ENCODE data around the gene RABL6. TPM values are rescaled to one million over a fixed set of nuclear protein-coding genes. Genes with fewer than 3 reads are reported as not detected.
"Not testable (repeated sequence)": the region's sequence is repeated elsewhere in the genome, so short reads cannot be mapped to it uniquely, and the experiment has no call there.

The RABL6 gene
- polyA plus RNA-seq, 1 donor = 97.3 TPM

- no CpG with 5 or more reads among the region's 22 CpGs for WGBS (ENCODE audit: insufficient coverage, low lambda C conversion rate)
- H3K27me3 ChIP-seq (ENCODE audit: control insufficient read depth, insufficient read depth, low read length) = no peaks in the 10 kb centered on the region
- H3K27ac ChIP-seq (ENCODE audit: low read length) = peak overlapping the region; percentile 94
- H3K9me3 ChIP-seq (ENCODE audit: control insufficient read depth, low read depth, low read length) = peaks cover 14% of the 10 kb centered on the region
- DNase-seq = peak in 1 of 2 donors; percentile 33
- H3K4me3 ChIP-seq (ENCODE audit: low read length) = no peak overlapping the region
- H3K4me1 ChIP-seq (ENCODE audit: control insufficient read depth, insufficient read depth, low read length) = peaks cover 51% of the 10 kb centered on the region
- H3K36me3 ChIP-seq (ENCODE audit: control insufficient read depth, insufficient read depth, low read length) = peaks cover 77% of the 10 kb centered on the region
Observed at GRCh38 chr9:136860933-136861873, 53.5 kb downstream of the RABL6 start.

- Histone ChIP-seq H3K4me1 (ENCODE audit: control insufficient read depth, insufficient read depth, low read length) (peaks cover 44% of the 10 kb centered on the region), H3K27me3 (ENCODE audit: control insufficient read depth, insufficient read depth, low read length) (no peaks in the 10 kb centered on the region), H3K36me3 (ENCODE audit: control insufficient read depth, insufficient read depth, low read length) (peaks cover 69% of the 10 kb centered on the region), H3K27ac (ENCODE audit: low read length) (peak overlapping the region; percentile 18), H3K9me3 (ENCODE audit: control insufficient read depth, low read depth, low read length) (peaks cover 16% of the 10 kb centered on the region), H3K4me3 (ENCODE audit: low read length) (no peak overlapping the region)
- DNase-seq = peak in 1 of 2 donors; percentile 40
- WGBS (ENCODE audit: insufficient coverage, low lambda C conversion rate) = 90% methylated on average over 2 of the region's 26 CpGs
Observed at GRCh38 chr9:136861874-136862457, 54.2 kb downstream of the RABL6 start.

GRCh38 chr9:136862849-136863622 lies 55.3 kb downstream of the RABL6 start:
- Histone ChIP-seq H3K27ac (ENCODE audit: low read length) (peak overlapping the region; percentile 12), H3K4me1 (ENCODE audit: control insufficient read depth, insufficient read depth, low read length) (peaks cover 36% of the 10 kb centered on the region), H3K4me3 (ENCODE audit: low read length) (no peak overlapping the region), H3K9me3 (ENCODE audit: control insufficient read depth, low read depth, low read length) (peaks cover 13% of the 10 kb centered on the region), H3K36me3 (ENCODE audit: control insufficient read depth, insufficient read depth, low read length) (peaks cover 60% of the 10 kb centered on the region), H3K27me3 (ENCODE audit: control insufficient read depth, insufficient read depth, low read length) (no peaks in the 10 kb centered on the region)
- WGBS (ENCODE audit: insufficient coverage, low lambda C conversion rate) = no CpG with 5 or more reads among the region's 31 CpGs
- peak in 1 of 2 donors; percentile 18 for DNase-seq

GRCh38 chr9:136863623-136864273 lies 56.0 kb downstream of the RABL6 start:
- DNase-seq = peak in 1 of 2 donors; percentile 12
- H3K9me3 ChIP-seq (ENCODE audit: control insufficient read depth, low read depth, low read length) = peaks cover 11% of the 10 kb centered on the region
- no CpG with 5 or more reads among the region's 12 CpGs for whole genome bisulfite sequencing (ENCODE audit: insufficient coverage, low lambda C conversion rate)
- peak overlapping the region; percentile 10 for H3K27ac ChIP-seq (ENCODE audit: low read length)
- H3K27me3 ChIP-seq (ENCODE audit: control insufficient read depth, insufficient read depth, low read length) = no peaks in the 10 kb centered on the region
- no peak overlapping the region for H3K4me3 ChIP-seq (ENCODE audit: low read length)
- H3K4me1 ChIP-seq (ENCODE audit: control insufficient read depth, insufficient read depth, low read length) = peaks cover 30% of the 10 kb centered on the region
- peaks cover 54% of the 10 kb centered on the region for H3K36me3 ChIP-seq (ENCODE audit: control insufficient read depth, insufficient read depth, low read length)

GRCh38 chr9:136865041-136865767 lies 57.5 kb downstream of the RABL6 start:
- H3K9me3 ChIP-seq (ENCODE audit: control insufficient read depth, low read depth, low read length) = peaks cover 8% of the 10 kb centered on the region
- peaks cover 17% of the 10 kb centered on the region for H3K4me1 ChIP-seq (ENCODE audit: control insufficient read depth, insufficient read depth, low read length)
- peak; percentile 21 to 66 for DNase-seq
- H3K4me3 ChIP-seq (ENCODE audit: low read length) = peak overlapping the region; percentile 62
- peak overlapping the region; percentile 75 for H3K27ac ChIP-seq (ENCODE audit: low read length)
- WGBS (ENCODE audit: insufficient coverage, low lambda C conversion rate) = no CpG with 5 or more reads among the region's 11 CpGs
- no peaks in the 10 kb centered on the region for H3K27me3 ChIP-seq (ENCODE audit: control insufficient read depth, insufficient read depth, low read length)
- H3K36me3 ChIP-seq (ENCODE audit: control insufficient read depth, insufficient read depth, low read length) = peaks cover 41% of the 10 kb centered on the region

- H3K4me3 ChIP-seq (ENCODE audit: low read length) = peak overlapping the region; percentile 62
- no CpG with 5 or more reads among the region's 20 CpGs for WGBS (ENCODE audit: insufficient coverage, low lambda C conversion rate)
- H3K27ac ChIP-seq (ENCODE audit: low read length) = peak overlapping the region; percentile 75
- no peak for DNase-seq
- H3K27me3 ChIP-seq (ENCODE audit: control insufficient read depth, insufficient read depth, low read length) = no peaks in the 10 kb centered on the region
- H3K36me3 ChIP-seq (ENCODE audit: control insufficient read depth, insufficient read depth, low read length) = peaks cover 37% of the 10 kb centered on the region
- H3K9me3 ChIP-seq (ENCODE audit: control insufficient read depth, low read depth, low read length) = peaks cover 8% of the 10 kb centered on the region
- H3K4me1 ChIP-seq (ENCODE audit: control insufficient read depth, insufficient read depth, low read length) = peaks cover 12% of the 10 kb centered on the region
Observed at GRCh38 chr9:136865768-136866103, 58.0 kb downstream of the RABL6 start.

GRCh38 chr9:136866898-136867421 lies 59.2 kb downstream of the RABL6 start:
- H3K27ac ChIP-seq (ENCODE audit: low read length) = peak overlapping the region; percentile 65
- peak overlapping the region; percentile 59 for H3K4me3 ChIP-seq (ENCODE audit: low read length)
- 100% methylated on average over 4 of the region's 29 CpGs for WGBS (ENCODE audit: insufficient coverage, low lambda C conversion rate)
- H3K27me3 ChIP-seq (ENCODE audit: control insufficient read depth, insufficient read depth, low read length); DNase-seq; H3K9me3 ChIP-seq (ENCODE audit: control insufficient read depth, low read depth, low read length); H3K4me1 ChIP-seq (ENCODE audit: control insufficient read depth, insufficient read depth, low read length): not testable (repeated sequence)
- H3K36me3 ChIP-seq (ENCODE audit: control insufficient read depth, insufficient read depth, low read length) = peaks cover 25% of the 10 kb centered on the region

GRCh38 chr9:136867480-136867879 lies 59.7 kb downstream of the RABL6 start:
- no peak overlapping the region for H3K27ac ChIP-seq (ENCODE audit: low read length)
- H3K9me3 ChIP-seq (ENCODE audit: control insufficient read depth, low read depth, low read length) = peaks cover 14% of the 10 kb centered on the region
- H3K4me1 ChIP-seq (ENCODE audit: control insufficient read depth, insufficient read depth, low read length) = peaks cover 3% of the 10 kb centered on the region
- WGBS (ENCODE audit: insufficient coverage, low lambda C conversion rate) = 100% methylated on average over 1 of the region's 18 CpGs
- H3K36me3 ChIP-seq (ENCODE audit: control insufficient read depth, insufficient read depth, low read length) = peaks cover 20% of the 10 kb centered on the region
- no peaks in the 10 kb centered on the region for H3K27me3 ChIP-seq (ENCODE audit: control insufficient read depth, insufficient read depth, low read length)
- no peak for DNase-seq
- peak overlapping the region; percentile 59 for H3K4me3 ChIP-seq (ENCODE audit: low read length)

- Histone ChIP-seq H3K27ac (ENCODE audit: low read length) (no peak overlapping the region), H3K9me3 (ENCODE audit: control insufficient read depth, low read depth, low read length) (peaks cover 18% of the 10 kb centered on the region), H3K4me3 (ENCODE audit: low read length) (no peak overlapping the region), H3K36me3 (ENCODE audit: control insufficient read depth, insufficient read depth, low read length) (peaks cover 16% of the 10 kb centered on the region), H3K4me1 (ENCODE audit: control insufficient read depth, insufficient read depth, low read length) (peaks cover 3% of the 10 kb centered on the region), H3K27me3 (ENCODE audit: control insufficient read depth, insufficient read depth, low read length) (no peaks in the 10 kb centered on the region)
- DNase-seq = no peak
- WGBS (ENCODE audit: insufficient coverage, low lambda C conversion rate) = 100% methylated on average over 4 of the region's 18 CpGs
Observed at GRCh38 chr9:136867917-136868316, 60.2 kb downstream of the RABL6 start.

Measured in large intestine (tissue), 3 donors.